Brain pericyte (primary cell): ENCODE data around the gene DNAJC5.
"Not testable (repeated sequence)": the region's sequence is repeated elsewhere in the genome, so short reads cannot be mapped to it uniquely, and the experiment has no call there.

ENCODE experiments used
- DNase-seq: peaks from one replicate; pipeline ENCODE4 v3.0.0-alpha.2; 2012; ENCODE audit warnings: low read depth, low spot score

Gene DNAJC5

DNA sequence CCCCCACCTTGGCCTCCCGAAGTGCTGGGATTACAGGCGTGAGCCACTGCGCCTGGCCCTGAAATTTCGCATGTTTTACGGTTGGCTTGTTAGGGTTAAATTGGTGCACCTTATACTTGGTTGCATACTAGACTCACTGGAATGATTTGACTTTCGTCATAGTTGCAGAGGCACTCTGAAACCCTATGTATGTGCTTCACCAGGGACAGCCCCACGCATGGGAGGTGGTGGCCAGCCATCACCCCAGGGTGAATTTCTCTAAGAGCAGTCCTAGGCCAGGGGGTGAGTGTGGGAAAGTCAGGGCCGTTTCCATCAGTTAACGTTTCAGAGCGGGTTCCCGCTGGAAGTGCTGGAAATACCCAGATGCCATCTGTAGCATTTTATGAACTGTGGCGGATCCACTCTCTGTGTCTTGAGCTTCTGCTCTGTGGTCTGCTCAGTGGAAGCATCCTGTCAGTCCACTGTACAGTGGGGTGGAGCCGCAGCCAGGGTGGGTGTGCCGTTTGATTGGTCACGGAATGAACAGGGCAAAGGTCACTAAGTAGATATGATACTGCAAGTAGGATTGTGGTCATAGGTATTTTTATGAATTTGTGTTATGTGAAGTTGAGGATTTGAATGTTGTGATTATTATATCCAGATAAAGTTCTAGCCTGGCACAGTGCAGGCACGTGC, 13.2 kb downstream of the DNAJC5 start:
- DNase-seq: no peak

DNA sequence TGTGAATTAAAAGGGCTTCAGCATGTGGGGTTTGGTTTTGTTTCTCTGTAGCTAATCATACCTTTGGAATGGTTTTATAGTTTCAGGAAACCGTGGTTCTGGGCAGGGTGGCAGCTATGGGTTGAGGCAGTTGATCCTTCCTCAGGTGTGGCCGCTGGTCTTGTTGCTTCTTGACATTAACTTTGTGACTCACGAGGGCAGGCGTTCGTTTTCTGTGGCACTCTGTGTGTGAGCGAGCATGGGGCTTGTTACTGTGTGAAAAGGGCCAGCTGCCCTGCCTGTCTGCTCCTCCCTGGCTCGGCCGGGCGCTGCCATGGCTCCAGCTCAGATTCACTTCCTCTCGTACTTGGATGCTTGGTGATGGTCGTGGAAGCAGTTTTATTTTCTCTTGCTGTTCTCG, 16.2 kb downstream of the DNAJC5 start:
- no peak for DNase-seq

DNA sequence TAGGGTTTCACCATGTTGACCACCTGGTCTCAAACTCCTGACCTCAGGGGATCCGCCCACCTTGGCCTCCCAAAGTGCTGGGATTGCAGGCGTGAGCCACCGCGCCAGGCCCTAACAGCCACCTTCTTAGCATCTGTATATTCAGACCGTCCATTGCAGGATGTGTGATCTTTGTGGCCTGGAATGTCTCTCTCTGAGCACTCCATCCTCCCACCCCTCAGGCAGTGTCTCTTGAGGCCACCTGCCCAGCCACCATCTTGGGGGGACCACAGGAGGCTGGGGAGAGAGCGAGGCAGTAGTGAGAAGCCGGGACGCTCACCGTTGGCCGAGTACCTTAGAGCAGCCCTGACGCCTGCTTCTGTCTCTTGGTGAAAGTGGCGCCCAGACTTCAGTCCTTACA, 18.8 kb downstream of the DNAJC5 start:
- DNase-seq: no peak

DNA sequence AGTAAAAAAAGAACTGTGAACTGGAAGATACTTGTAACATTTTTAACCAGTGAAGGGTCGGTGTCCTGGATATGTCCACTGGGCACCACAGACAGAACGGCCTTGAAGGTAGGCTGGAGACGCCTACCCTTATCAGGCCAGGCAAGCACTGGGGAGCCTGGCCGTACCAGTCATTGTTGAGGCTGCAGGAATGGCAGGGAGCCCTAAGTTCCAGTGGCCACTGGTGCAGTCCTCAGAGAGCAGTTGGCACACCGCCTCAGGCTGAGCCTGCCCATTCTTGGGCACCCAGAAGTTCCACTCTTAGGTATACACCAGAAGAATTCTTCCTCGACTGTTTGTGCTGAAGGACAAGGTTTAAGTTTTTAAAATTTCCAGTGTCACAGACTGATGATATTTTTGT, 20.5 kb downstream of the DNAJC5 start:
- DNase-seq: no peak

DNA sequence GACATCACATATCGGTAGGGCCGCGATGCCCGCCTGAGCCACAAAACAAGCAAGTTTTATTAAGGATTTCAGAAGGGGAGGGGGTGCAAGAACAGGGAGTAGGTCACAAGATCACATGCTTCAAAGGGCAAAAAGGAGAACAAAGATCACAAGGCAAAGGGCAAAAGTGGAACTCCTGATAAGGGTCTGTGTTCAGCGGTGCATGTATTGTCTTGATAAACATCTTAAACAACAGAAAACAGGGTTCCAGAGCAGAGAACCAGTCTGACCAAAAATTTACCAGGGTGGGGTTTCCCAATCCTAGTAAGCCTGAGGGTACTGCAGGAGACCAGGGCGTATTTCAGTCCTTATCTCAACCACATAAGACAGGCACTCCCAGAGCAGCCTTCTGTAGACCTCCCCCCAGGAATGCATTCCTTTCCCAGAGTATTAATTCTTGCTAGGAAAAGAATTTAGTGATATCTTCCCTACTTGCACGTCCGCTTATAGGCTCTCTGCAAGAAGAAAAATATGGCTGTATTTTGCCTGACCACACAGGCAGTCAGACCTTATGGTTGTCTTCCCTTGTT, 21.5 kb downstream of the DNAJC5 start:
- DNase-seq: not testable (repeated sequence)

DNA sequence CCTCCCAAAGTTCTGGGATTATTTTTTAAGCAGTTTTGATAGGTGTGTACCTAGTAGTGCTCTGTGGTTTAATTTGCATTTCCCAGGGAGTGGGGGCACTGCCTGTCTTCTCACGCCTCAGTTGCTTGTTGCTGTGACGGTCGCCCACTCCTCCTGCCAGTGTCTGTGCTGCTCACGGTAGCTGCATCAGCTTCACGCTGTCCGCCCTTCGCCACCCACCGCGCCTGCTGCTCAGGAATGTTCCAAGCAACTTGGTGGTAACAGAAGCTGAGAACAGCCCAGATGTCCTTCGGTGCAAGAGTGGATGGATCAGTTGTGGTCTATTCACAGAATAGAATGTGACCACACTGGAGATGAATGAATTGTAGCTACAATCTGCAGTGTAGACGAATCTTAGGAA, 22.9 kb downstream of the DNAJC5 start:
- DNase-seq: no peak

DNA sequence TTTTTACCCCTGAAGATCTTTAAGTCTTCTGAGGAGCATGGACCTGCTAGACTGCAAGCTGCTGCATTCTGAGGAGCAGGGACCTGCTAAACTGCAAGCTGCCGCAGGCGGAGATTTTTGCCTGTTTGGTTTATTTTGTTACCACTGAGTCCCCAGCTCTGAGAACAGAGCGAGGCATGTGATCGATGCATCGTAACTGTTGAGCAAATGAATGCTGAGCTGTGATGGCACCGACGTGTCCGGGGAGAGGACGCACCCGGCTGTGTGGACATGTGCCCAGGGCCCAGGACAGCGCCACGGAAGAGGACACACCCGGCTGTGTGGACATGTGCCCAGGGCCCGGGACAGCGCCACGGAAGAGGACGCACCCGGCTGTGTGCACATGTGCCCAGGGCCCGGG, 24.2 kb downstream of the DNAJC5 start:
- no peak for DNase-seq

DNA sequence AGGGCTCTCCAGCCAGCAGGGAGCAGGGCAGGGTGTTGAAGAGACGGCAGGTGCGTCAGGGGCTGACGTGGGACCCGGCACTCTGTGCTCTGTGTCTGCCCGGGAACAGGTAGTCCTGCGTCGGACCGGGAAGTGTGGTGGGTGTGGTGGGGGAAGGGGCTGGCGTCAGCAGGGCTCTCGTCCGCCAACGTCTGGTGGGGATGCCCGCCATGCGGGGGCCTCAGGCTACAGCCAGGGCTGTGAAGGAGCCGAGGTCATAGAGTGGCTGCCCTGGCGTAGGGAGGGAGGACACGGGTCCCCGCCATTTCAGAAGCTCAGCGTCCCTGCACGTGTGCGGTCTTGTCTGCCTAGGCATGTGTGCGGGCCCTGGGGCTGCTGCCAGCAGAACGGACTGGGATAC, 25.3 kb downstream of the DNAJC5 start:
- DNase-seq: no peak

DNA sequence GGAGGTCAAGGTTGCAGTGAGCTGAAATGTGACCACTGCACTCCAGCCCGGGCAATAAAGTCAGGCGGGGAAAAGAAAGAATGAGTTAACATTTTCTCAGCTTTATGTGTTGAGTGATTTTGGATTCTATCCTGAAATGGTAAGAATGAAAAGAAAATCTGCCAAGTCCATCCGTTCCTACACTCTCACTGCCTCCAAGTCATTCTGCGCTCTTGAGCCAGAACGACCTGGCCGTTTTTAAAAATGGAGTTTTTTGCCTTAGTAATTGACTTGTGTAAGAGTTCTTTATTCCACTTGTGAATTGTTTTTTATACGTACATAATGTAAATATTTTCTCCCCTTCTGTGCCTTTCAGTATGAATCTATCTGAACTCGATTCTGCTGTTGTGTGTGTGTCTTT, 28.7 kb downstream of the DNAJC5 start:
- no peak for DNase-seq

DNA sequence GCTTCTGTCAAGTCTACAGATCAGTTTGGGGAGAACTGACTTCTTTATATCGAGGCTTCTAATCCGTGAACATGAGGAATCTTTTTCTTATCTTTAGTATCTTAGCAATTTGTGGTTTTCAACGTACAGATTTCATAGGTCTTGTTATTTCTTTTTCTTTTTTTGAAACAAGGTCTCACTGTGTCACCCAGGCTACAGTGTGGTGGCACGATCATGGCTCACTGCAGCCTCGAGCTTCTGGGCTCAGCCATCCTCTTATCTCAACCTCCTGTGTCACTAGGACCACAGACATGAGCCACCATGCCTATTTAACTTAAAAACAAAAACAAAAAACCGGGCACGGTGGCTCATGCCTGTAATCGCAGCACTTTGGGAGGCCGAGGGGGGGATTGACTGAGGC, 29.3 kb downstream of the DNAJC5 start:
- no peak for DNase-seq

DNA sequence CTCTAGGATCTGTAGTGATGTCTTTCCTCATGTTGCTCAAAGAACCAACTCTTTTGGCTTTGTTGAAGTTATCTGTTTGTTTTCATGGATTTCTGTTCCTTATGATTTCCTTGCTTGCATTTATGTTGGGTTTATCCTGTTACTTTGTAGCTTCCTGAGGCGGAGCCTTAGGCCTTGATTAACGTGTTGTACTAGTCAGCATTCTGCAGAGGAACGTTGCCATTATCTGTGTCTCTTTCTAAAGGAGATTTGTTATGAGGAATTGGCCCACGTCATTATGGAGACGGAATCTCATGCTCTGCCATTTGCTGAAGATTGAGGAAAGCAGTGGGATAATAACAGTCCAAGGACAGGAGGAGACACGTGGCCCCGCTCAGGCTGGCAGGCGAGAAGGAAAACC, 31.4 kb downstream of the DNAJC5 start:
- DNase-seq: no peak

DNA sequence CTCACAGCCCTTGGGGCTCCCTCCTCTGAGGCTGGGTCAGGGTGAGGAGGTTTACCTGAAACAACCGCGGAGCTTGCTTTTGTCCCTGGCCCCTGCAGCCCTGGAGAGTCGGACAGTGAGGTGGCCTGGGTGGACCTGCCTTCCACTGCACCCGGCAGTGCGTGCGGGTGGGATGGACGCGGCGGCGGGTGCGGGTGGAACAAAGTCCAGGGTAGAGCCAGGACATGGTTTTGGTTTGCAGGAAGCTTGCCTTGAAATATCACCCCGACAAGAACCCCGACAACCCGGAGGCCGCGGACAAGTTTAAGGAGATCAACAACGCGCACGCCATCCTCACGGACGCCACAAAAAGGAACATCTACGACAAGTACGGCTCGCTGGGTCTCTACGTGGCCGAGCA, 34.1 kb downstream of the DNAJC5 start:
- no peak for DNase-seq

DNA sequence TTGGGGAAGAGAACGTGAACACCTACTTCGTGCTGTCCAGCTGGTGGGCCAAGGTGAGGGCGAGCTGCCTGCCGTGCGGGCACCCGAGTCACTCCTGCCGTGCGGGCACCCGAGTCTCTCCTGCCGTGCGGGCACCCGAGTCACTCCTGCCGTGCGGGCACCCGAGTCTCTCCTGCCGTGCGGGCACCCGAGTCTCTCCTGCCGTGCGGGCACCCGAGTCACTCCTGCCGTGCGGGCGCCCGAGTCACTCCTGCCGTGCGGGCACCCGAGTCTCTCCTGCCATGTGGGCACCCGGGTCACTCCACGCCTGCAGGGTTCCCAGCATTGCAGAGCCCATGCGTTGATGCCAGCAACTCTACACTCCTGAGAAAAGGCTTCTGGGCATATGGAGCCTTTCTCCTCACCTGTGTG, 34.6 kb downstream of the DNAJC5 start:
- not testable (repeated sequence) for DNase-seq

DNA sequence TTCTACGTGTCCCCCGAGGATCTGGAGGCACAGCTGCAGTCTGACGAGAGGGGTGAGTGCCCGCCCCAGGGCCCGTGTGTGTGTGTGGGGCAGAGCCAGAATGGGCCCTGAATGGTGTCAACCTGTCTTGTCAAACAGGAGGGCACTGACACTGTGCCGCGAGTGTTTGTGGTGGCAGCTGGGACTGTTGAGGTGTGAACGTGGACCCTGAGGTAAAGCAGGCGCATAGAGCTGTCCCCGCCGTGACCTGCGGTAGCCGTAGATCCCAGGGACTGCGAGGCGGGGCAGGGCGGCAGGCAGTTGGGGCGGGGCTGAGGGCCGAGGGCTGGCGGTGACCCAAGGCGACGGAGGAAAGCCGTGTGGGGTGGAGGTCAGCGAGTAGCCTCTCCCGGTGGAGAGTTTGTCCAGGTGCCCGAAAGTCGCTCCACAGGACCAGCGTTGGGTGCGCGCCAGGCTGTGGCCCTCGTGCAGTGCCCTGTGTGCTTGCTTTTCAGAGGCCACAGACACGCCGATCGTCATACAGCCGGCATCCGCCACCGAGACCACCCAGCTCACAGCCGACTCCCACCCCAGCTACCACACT, 36.1 kb downstream of the DNAJC5 start:
- DNase-seq: no peak

DNA sequence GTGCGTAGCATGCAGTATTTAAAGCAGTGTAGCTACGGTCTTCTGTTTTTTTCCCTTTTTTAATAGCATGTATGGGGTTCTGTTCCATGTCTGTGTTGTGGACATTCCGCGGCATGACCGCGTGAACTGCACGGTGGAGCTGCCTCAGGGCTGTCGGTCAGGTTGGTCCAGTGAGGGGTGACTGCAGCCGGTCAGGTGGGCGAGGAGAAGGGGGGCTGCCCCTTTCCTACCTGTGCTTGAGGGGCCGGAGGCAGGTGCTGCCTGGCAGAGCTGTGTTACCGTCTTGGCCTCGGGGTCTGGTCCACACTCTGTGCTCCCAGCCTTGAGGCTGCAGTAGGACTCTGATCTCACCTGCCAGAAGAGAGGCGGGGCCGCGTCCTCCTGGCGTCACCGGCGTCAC, 36.8 kb downstream of the DNAJC5 start:
- no peak for DNase-seq

DNA sequence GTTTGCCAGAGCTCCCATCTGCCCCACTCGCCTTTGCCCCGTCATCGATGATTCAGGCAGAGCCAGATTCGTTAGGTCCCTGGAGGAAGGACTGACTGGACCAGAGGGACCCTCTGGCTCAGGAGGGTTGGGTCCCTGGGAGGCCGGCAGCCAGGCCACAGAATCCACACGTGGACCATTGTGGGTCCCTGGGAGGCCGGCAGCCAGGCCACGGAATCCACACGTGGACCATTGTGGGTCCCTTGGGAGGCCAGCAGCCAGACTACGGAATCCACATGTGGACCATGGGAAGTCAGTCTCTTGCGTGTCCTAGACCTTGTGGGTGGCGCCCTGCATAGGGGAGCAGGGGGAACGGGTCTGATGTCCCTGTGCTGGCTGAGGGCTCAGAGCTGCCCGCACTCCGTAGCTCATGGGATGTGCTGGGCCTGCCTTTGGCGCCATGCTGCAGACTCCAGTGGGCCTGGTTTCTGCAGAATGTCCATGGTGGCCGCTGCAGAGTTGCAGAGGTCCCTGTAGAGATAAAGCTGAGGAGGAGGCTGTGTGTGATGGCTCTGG, 37.8 kb downstream of the DNAJC5 start:
- DNase-seq: no peak

DNA sequence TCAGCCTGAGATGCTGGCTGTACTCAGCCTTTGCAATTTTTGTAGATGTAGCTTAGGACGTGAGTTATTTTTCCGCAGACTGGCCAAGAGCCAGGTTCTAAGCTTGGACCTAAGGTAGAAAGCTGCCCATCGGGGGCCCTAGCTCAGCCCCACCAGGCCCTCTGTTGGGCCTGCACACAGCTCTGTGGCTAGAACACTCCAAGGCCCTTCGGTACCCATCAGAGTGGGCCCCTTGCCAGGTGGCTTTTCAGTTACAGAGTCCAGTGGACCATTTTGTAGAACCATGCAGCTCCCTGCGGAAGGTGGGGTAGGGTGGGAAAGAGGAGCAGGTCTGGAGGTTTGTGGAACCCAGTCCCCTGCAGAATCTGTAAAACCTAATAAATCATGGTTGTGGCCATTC, 38.7 kb downstream of the DNAJC5 start:
- DNase-seq: no peak

DNA sequence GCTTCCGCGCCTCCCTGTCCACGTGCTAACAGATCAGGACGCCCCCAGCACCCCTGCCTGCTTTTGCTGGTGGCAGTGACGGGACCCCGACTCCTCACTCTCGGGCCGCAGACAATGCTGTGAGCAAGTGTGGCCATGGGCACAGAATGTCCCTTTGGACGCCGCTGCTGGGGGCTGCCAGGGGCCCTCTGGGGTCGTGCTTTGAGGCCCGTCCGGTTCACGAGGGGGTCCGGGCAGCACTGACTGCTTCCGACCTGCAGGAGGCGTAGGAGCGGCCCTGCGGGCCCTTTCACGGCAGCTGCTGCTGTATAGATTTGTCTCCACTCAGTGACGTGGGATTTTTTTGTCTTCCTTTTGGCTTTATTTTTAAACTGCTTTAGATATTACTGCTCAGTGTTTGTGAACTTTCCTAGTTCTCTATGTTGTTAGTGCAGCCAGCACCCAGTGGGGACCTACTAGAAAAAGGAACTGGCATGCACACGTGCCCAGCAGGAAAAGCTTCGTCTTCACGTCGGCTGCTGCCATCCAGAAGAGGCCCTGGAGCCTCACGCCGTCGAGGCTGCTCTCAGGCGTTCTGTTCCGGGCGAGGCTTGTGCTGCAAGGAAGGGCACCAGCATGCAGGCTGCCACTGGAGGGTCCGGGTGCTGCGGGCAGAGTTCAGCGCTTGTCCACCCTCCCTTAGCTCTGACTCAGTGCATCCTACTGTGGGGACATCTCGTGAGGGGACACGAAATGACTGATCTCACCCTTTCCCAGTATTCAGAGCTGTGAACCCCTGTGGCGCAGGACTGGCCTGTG, 39.5 kb downstream of the DNAJC5 start:
- DNase-seq: no peak

DNA sequence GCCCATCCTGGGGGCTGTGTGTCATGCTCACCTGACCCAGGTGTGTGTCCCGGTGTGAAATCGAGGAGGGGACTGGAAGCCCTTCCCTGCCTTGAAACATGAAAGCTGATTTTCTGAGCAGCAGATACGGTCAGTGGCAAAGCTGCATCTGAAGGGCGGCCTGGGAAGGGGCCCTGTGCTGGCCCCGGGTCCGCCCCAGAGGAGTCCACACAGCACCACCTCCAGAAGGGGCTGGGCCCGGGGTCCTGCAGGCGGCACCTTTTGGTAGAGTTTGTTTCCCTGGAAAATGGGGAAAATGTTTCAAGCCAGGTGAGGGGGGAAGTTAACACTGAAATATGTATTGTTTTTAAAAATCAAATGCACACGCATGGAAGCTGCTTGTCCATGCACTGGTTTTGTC, 40.5 kb downstream of the DNAJC5 start:
- DNase-seq: no peak

DNA sequence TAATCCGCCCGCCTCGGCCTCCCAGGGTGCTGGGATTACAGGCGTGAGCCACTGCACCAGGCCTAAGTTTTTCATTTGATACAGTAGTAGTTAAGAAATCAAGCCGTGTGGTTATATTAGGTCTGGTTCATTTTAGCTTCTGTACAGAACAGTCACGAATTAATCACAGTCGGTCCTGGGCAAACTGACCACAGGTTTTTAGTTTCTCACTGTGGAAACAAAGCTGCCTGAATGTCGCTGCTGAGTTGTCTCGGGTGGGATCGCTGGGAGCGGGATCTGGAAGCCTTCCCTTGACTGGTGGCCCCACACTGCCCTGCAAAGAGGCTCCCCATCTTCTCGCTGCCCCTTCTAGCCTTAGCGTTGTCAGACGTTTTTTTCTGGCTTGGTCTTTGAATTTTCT, 42.7 kb downstream of the DNAJC5 start:
- DNase-seq: no peak

DNA sequence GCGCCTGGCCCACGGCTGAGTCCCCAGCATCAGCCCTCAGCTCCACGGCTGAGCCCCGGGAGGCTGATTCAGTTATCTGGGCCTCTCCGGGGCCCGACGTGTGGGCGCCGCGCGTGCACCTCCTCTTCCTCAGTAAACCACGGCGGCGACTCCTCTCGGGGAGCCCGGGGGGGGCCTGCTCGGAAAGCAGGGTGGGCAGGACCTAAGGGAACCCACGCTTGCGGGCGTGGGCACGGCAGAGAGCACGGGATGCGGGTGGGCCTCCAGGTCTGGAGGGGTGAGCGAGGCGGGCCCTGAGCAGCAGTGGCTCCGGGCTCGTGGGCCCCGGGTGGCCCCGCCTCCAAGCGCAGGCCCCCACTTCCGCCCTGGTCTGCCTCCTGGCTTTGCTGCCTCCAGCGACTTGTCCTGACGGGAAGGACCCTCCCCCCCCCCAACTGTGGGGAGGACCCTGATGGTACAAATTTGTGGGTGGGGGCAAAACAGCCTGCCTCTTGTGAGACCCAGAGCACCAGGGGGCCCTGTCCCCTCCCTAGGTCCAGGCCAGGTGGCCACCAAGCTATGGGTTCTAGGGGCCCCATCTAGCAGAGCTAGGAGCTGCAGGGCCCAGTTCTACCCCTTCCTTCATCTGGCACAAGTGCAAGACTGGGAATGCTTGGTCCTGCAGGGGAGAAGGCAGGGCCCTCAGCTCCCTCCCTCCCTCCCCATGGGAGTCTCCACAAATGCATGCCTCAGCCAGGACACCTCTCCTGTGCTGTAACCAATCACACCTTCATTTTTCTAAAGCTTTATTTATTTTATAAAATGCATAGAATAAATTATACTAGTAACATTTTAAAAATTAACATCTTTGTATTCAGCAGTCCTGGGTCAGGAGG, 44.4 kb downstream of the DNAJC5 start:
- no peak for DNase-seq
